HepG2 (cell line): ENCODE data around the gene TMEM139. TPM values are rescaled to one million over a fixed set of nuclear protein-coding genes. Genes with fewer than 3 reads are reported as not detected.

ENCODE experiments used
- ARNT2 ChIP-seq: sonication (generic); formaldehyde crosslinking; IDR thresholded peaks from 2 replicates; pipeline ENCODE4 v1.8.0; 2022; ENCODE audit warnings: mild to moderate bottlenecking, low read depth, missing genetic modification reagents, moderate library complexity
- EZH2 ChIP-seq: conservative IDR thresholded peaks from 2 replicates; pipeline ENCODE4 v1.6.1; 2012; ENCODE audit warnings: mild to moderate bottlenecking, low read depth, low read length, moderate library complexity
- FLYWCH1 ChIP-seq: sonication (generic); formaldehyde crosslinking; IDR thresholded peaks from 2 replicates; pipeline ENCODE4 v1.8.1; 2023; ENCODE audit warnings: mild to moderate bottlenecking, missing genetic modification reagents
- HDAC2 ChIP-seq: sonication (generic); formaldehyde crosslinking; IDR thresholded peaks from 2 replicates; pipeline ENCODE4 v1.4.0; 2020; ENCODE audit warnings: missing genetic modification reagents
- HNF4A ChIP-seq: sonication (generic); formaldehyde crosslinking; IDR thresholded peaks from 2 replicates; pipeline ENCODE4 v1.4.0; 2020; ENCODE audit warnings: missing genetic modification reagents
- MAFG ChIP-seq: sonication (generic); formaldehyde crosslinking; IDR thresholded peaks from 2 replicates; pipeline ENCODE4 v1.5.1; 2020; ENCODE audit warnings: mild to moderate bottlenecking, missing genetic modification reagents
- PCBP1 ChIP-seq: fragments of 200-400 bp; formaldehyde crosslinking; IDR thresholded peaks from 2 replicates; pipeline ENCODE4 v1.6.1; 2017; ENCODE audit warnings: mild to moderate bottlenecking, low read depth, low read length, borderline replicate concordance
- RNF2 ChIP-seq: fragments of 450-650 bp; conservative IDR thresholded peaks from 2 replicates; pipeline ENCODE4 v1.6.1; 2016; ENCODE audit warnings: low read depth
- RXRA ChIP-seq: sonication (generic); formaldehyde crosslinking; IDR thresholded peaks from 2 replicates; pipeline ENCODE4 v1.5.1; 2020; ENCODE audit warnings: missing genetic modification reagents
- ZMYM4 ChIP-seq: sonication (generic); formaldehyde crosslinking; IDR thresholded peaks from 2 replicates; pipeline ENCODE4 v1.8.1; 2023; ENCODE audit warnings: mild to moderate bottlenecking, missing genetic modification reagents
- ZNF282 ChIP-seq: fragments of 450-650 bp; IDR thresholded peaks from 2 replicates; pipeline ENCODE4 v1.6.1; 2018; ENCODE audit not compliant: partially characterized antibody
- ZNF607 ChIP-seq: sonication (generic); formaldehyde crosslinking; IDR thresholded peaks from 2 replicates; pipeline ENCODE4 v1.5.1; 2020; ENCODE audit warnings: missing genetic modification reagents, mild to moderate bottlenecking, borderline replicate concordance
- ZNF660 ChIP-seq: sonication (generic); formaldehyde crosslinking; IDR thresholded peaks from 2 replicates; pipeline ENCODE4 v1.5.1; 2020; ENCODE audit warnings: mild to moderate bottlenecking, low read depth, missing genetic modification reagents, borderline replicate concordance
- ZNF781 ChIP-seq: sonication (generic); formaldehyde crosslinking; IDR thresholded peaks from 2 replicates; pipeline ENCODE4 v1.5.1; 2020; ENCODE audit warnings: borderline replicate concordance, mild to moderate bottlenecking, missing genetic modification reagents; ENCODE audit errors: not compliant biosample characterization
- ZNF883 ChIP-seq: sonication (generic); formaldehyde crosslinking; IDR thresholded peaks from 2 replicates; pipeline ENCODE4 v1.5.1; 2020; ENCODE audit warnings: mild to moderate bottlenecking, missing genetic modification reagents; ENCODE audit errors: not compliant biosample characterization
- polyA plus RNA-seq, 8 experiments: library from polyadenylated mRNA; depleted of rRNA in 3 of 8; stranded (reverse) in 7 of 8; unstranded in 1 of 8; fragments of >200 nt; fragmentation: Illumina TruSeq in 4 of 8; extraction: Trizol in 4 of 8; gene quantifications; 2 replicates each; pipeline versions ENCODE4 v1.2.1 to v1.2.3, GENCODE V29; 2011 to 2016; ENCODE audit warnings: low read depth in 4 of 8, missing spikeins in 1 of 8, mixed read lengths in 1 of 8; ENCODE audit not compliant: insufficient read depth in 1 of 8
- total RNA-seq, 5 experiments: library from RNA; depleted of rRNA; stranded (reverse); fragments of >200 nt; fragmentation: Illumina TruSeq; extraction: Trizol; gene quantifications; 2 replicates each; pipeline ENCODE4 v1.2.3, GENCODE V29; 2016; ENCODE audit warnings: low read depth in 1 of 5
- TF ChIP-seq, protein P1 (sequence below): sonication (generic); formaldehyde crosslinking; IDR thresholded peaks from 2 replicates; pipeline ENCODE4 v1.4.0; 2020; ENCODE audit warnings: missing genetic modification reagents, borderline replicate concordance
- TF ChIP-seq, protein P2 (sequence below): sonication (generic); formaldehyde crosslinking; IDR thresholded peaks from 2 replicates; pipeline ENCODE4 v1.5.1; 2020; ENCODE audit warnings: missing genetic modification reagents, mild to moderate bottlenecking, borderline replicate concordance
- TF ChIP-seq, protein P3 (sequence below): sonication (generic); formaldehyde crosslinking; IDR thresholded peaks from 2 replicates; pipeline ENCODE4 v1.8.0; 2022; ENCODE audit warnings: mild to moderate bottlenecking, missing genetic modification reagents
- TF ChIP-seq, protein P4 (sequence below): sonication (generic); formaldehyde crosslinking; IDR thresholded peaks from 2 replicates; pipeline ENCODE4 v1.4.0; 2020; ENCODE audit warnings: missing genetic modification reagents, borderline replicate concordance
- TF ChIP-seq, protein P5 (sequence below): sonication (generic); formaldehyde crosslinking; IDR thresholded peaks from 2 replicates; pipeline ENCODE4 v1.4.0; 2020; ENCODE audit warnings: missing genetic modification reagents

TMEM139 gene
- total and polyA plus RNA-seq, 2 of the 13 experiments (the other 11 are each of a cell fraction or from before 2014, with no cell fraction given), result 7.9 to 14.0 TPM

DNA sequence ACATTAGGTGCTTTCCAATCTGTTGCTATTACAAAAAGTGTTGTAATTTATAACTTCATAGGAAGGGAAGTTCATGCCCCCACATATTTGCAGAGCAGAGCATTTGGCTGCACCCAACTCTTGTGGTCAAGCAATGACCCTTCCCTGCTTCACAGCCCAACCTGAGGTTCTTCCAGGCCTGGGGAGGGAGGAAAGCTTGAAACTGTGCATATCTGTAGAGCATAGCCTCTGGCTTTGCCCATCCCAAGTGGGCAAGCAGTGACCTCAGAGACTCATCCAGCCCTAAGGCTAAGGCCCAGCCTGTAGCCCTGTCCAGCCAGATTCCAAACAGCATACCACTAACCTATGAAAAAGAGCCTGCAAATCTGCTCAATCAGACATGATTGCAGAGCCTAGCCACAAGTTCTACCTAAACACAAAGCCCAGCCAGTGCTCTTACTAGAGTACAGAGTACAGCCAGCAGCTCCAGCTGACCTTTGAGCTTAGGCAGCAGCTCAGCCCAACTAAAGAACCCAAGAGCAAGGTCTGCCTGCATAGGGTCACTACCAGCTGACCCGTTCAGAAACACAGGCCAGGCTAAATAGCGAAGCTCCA is 35.9 kb upstream of the TMEM139 start (continued):
- TF ChIP-seq, protein P1, sequence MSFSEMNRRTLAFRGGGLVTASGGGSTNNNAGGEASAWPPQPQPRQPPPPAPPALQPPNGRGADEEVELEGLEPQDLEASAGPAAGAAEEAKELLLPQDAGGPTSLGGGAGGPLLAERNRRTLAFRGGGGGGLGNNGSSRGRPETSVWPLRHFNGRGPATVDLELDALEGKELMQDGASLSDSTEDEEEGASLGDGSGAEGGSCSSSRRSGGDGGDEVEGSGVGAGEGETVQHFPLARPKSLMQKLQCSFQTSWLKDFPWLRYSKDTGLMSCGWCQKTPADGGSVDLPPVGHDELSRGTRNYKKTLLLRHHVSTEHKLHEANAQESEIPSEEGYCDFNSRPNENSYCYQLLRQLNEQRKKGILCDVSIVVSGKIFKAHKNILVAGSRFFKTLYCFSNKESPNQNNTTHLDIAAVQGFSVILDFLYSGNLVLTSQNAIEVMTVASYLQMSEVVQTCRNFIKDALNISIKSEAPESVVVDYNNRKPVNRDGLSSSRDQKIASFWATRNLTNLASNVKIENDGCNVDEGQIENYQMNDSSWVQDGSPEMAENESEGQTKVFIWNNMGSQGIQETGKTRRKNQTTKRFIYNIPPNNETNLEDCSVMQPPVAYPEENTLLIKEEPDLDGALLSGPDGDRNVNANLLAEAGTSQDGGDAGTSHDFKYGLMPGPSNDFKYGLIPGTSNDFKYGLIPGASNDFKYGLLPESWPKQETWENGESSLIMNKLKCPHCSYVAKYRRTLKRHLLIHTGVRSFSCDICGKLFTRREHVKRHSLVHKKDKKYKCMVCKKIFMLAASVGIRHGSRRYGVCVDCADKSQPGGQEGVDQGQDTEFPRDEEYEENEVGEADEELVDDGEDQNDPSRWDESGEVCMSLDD (CRISPR knock-in tag), result no peak
- peak; percentile 81 for TF ChIP-seq ZMYM4 (CRISPR knock-in tag)
- no peak for TF ChIP-seq ZNF607 (CRISPR knock-in tag)
- TF ChIP-seq, protein P2, sequence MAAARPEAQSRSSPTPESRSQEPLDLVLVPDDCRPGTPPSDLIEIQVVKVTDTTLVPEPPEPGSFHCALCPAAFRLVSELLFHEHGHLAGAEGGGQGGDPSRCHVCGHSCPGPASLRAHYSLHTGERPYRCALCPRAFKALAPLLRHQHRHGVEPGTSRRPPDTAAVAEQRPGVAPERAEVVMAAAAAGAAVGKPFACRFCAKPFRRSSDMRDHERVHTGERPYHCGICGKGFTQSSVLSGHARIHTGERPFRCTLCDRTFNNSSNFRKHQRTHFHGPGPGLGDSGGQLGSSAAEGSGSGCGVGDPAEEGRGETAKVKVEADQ (CRISPR knock-in tag), result no peak
- TF ChIP-seq, protein P3, sequence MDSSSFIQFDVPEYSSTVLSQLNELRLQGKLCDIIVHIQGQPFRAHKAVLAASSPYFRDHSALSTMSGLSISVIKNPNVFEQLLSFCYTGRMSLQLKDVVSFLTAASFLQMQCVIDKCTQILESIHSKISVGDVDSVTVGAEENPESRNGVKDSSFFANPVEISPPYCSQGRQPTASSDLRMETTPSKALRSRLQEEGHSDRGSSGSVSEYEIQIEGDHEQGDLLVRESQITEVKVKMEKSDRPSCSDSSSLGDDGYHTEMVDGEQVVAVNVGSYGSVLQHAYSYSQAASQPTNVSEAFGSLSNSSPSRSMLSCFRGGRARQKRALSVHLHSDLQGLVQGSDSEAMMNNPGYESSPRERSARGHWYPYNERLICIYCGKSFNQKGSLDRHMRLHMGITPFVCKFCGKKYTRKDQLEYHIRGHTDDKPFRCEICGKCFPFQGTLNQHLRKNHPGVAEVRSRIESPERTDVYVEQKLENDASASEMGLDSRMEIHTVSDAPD, result 0 out of 2 replicates have a peak, but pooled peaks have one; percentile 34
- TF ChIP-seq MAFG (CRISPR knock-in tag), result no peak
- peak; percentile 75; the same call in 1 of the 2 replicates for TF ChIP-seq HDAC2 (CRISPR knock-in tag)
- TF ChIP-seq, protein P4, sequence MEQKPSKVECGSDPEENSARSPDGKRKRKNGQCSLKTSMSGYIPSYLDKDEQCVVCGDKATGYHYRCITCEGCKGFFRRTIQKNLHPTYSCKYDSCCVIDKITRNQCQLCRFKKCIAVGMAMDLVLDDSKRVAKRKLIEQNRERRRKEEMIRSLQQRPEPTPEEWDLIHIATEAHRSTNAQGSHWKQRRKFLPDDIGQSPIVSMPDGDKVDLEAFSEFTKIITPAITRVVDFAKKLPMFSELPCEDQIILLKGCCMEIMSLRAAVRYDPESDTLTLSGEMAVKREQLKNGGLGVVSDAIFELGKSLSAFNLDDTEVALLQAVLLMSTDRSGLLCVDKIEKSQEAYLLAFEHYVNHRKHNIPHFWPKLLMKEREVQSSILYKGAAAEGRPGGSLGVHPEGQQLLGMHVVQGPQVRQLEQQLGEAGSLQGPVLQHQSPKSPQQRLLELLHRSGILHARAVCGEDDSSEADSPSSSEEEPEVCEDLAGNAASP (CRISPR knock-in tag), result peak; percentile 28; the same call in 1 of the 2 replicates
- no peak for TF ChIP-seq ZNF883
- TF ChIP-seq, protein P5, sequence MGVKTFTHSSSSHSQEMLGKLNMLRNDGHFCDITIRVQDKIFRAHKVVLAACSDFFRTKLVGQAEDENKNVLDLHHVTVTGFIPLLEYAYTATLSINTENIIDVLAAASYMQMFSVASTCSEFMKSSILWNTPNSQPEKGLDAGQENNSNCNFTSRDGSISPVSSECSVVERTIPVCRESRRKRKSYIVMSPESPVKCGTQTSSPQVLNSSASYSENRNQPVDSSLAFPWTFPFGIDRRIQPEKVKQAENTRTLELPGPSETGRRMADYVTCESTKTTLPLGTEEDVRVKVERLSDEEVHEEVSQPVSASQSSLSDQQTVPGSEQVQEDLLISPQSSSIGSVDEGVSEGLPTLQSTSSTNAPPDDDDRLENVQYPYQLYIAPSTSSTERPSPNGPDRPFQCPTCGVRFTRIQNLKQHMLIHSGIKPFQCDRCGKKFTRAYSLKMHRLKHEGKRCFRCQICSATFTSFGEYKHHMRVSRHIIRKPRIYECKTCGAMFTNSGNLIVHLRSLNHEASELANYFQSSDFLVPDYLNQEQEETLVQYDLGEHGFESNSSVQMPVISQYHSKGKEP (CRISPR knock-in tag), result no peak
- no peak for TF ChIP-seq FLYWCH1 (CRISPR knock-in tag)
- no peak for TF ChIP-seq RNF2
- no peak for TF ChIP-seq PCBP1
- TF ChIP-seq ZNF660 (CRISPR knock-in tag), result no peak
- TF ChIP-seq ZNF781, result no peak
- TF ChIP-seq ZNF282, result no peak
- TF ChIP-seq HNF4A, result peak; percentile 99
- peak; percentile 54; the same call in 1 of the 2 replicates for TF ChIP-seq RXRA (CRISPR knock-in tag)
- no peak for TF ChIP-seq ARNT2 (CRISPR knock-in tag)
- TF ChIP-seq EZH2, result no peak
